ENCODE measurements around the gene TGFBR1. TPM values are rescaled to one million over a fixed set of nuclear protein-coding genes. Genes with fewer than 3 reads are reported as not detected.

TGFBR1 gene
- total RNA-seq, 1 experiment from 2014 or later: 31.8 TPM

- H3K9me3 Mint-ChIP-seq (ENCODE audit: unreplicated experiment): peaks cover 3% of the 10 kb centered on the region
- Histone ChIP-seq H3K36me3 (ENCODE audit: control insufficient read depth, insufficient read depth, low read length) (no peaks in the 10 kb centered on the region), H3K9me3 (no peaks in the 10 kb centered on the region; the same call in 1 of the 2 replicates), H3K4me1 (no peaks in the 10 kb centered on the region), H3K4me3 (ENCODE audit: low read depth, low read length) (no peak overlapping the region), H3K27me3 (replicated peaks; ENCODE audit: control insufficient read depth, insufficient read depth, low read length) (no peaks in the 10 kb centered on the region)
- no peak for TF ChIP-seq CTCF (IDR thresholded peaks at IDR 0.05; ENCODE audit: insufficient read depth in 1 of 2, low read depth in 1 of 2, low read length in 1 of 2, severe bottlenecking in 1 of 2, unreplicated experiment in 1 of 2)
- no peaks in the 10 kb centered on the region for H3K36me3 Mint-ChIP-seq (ENCODE audit: insufficient read depth, unreplicated experiment)
- POLR2A ChIA-PET: no interaction called here
- DNase-seq: no peak
- no peaks in the 10 kb centered on the region for H3K4me1 Mint-ChIP-seq (ENCODE audit: low read depth, unreplicated experiment)
- intact Hi-C loops (cut with micrococcal nuclease; ENCODE audit: unreplicated experiment): no loop called here
- no peak overlapping the region for H3K27ac Mint-ChIP-seq (ENCODE audit: unreplicated experiment)
- BruUV-seq (replicated peaks): no TSS peak
- peaks cover 14% of the 10 kb centered on the region for H3K27me3 Mint-ChIP-seq (ENCODE audit: insufficient read depth, unreplicated experiment)
- H3K4me3 Mint-ChIP-seq (ENCODE audit: unreplicated experiment): no peak overlapping the region
- CTCF ChIA-PET: interaction anchor here (0.6 kb wide), 1 partner anchor 732 kb away, joined by 4 read pairs; no protein-coding TSS in a partner anchor
Measured at GRCh38 chr9:99092643-99093491, 12.0 kb upstream of the TGFBR1 start.

GRCh38 chr9:99093492-99093791, 11.5 kb upstream of the TGFBR1 start:
- no peaks in the 10 kb centered on the region for H3K4me1 ChIP-seq
- CTCF ChIA-PET: interaction anchor here (0.6 kb wide), 1 partner anchor 731 kb away, joined by 4 read pairs; no protein-coding TSS in a partner anchor
- BruUV-seq (replicated peaks): no TSS peak
- Mint-ChIP-seq H3K4me1 (ENCODE audit: low read depth, unreplicated experiment) (no peaks in the 10 kb centered on the region), H3K9me3 (ENCODE audit: unreplicated experiment) (peaks cover 8% of the 10 kb centered on the region), H3K4me3 (ENCODE audit: unreplicated experiment) (no peak overlapping the region), H3K27me3 (ENCODE audit: insufficient read depth, unreplicated experiment) (peaks cover 16% of the 10 kb centered on the region), H3K36me3 (ENCODE audit: insufficient read depth, unreplicated experiment) (no peaks in the 10 kb centered on the region), H3K27ac (ENCODE audit: unreplicated experiment) (no peak overlapping the region)
- H3K4me3 ChIP-seq (ENCODE audit: low read depth, low read length): no peak overlapping the region
- DNase-seq: no peak
- H3K27me3 ChIP-seq (replicated peaks; ENCODE audit: control insufficient read depth, insufficient read depth, low read length): no peaks in the 10 kb centered on the region
- POLR2A ChIA-PET: no interaction called here
- TF ChIP-seq CTCF (IDR thresholded peaks at IDR 0.05; ENCODE audit: insufficient read depth in 1 of 2, low read depth in 1 of 2, low read length in 1 of 2, severe bottlenecking in 1 of 2, unreplicated experiment in 1 of 2): no peak
- H3K9me3 ChIP-seq: no peaks in the 10 kb centered on the region; the same call in 1 of the 2 replicates
- H3K36me3 ChIP-seq (ENCODE audit: control insufficient read depth, insufficient read depth, low read length): no peaks in the 10 kb centered on the region
- intact Hi-C loops (cut with micrococcal nuclease; ENCODE audit: unreplicated experiment): no loop called here

GRCh38 chr9:99095565-99095964, 9.3 kb upstream of the TGFBR1 start:
- no peak overlapping the region for H3K4me3 ChIP-seq (ENCODE audit: low read depth, low read length)
- no peak for DNase-seq
- CTCF ChIA-PET: no interaction called here
- peaks cover 28% of the 10 kb centered on the region for H3K27me3 Mint-ChIP-seq (ENCODE audit: insufficient read depth, unreplicated experiment)
- intact Hi-C loops (cut with micrococcal nuclease; ENCODE audit: unreplicated experiment): no loop called here
- no peaks in the 10 kb centered on the region for H3K27me3 ChIP-seq (replicated peaks; ENCODE audit: control insufficient read depth, insufficient read depth, low read length)
- no TSS peak for BruUV-seq (replicated peaks)
- H3K9me3 ChIP-seq: no peaks in the 10 kb centered on the region; the same call in 1 of the 2 replicates
- TF ChIP-seq CTCF (IDR thresholded peaks at IDR 0.05; ENCODE audit: insufficient read depth in 1 of 2, low read depth in 1 of 2, low read length in 1 of 2, severe bottlenecking in 1 of 2, unreplicated experiment in 1 of 2): no peak
- no peaks in the 10 kb centered on the region for H3K4me1 ChIP-seq
- POLR2A ChIA-PET: no interaction called here
- no peaks in the 10 kb centered on the region for H3K36me3 ChIP-seq (ENCODE audit: control insufficient read depth, insufficient read depth, low read length)
- H3K9me3 Mint-ChIP-seq (ENCODE audit: unreplicated experiment): peaks cover 23% of the 10 kb centered on the region
- H3K27ac Mint-ChIP-seq (ENCODE audit: unreplicated experiment): no peak overlapping the region
- no peaks in the 10 kb centered on the region for H3K4me1 Mint-ChIP-seq (ENCODE audit: low read depth, unreplicated experiment)
- no peaks in the 10 kb centered on the region for H3K36me3 Mint-ChIP-seq (ENCODE audit: insufficient read depth, unreplicated experiment)
- no peak overlapping the region for H3K4me3 Mint-ChIP-seq (ENCODE audit: unreplicated experiment)
